ENCODE results near the gene SIGMAR1.

The SIGMAR1 gene

GRCh38 chr9:34637356-34638137, at the start of gene SIGMAR1:
TSS of gene SIGMAR1 (minus strand) at chr9:34637787. CDS start at chr9:34637697, 90 bp downstream.
- peak within 1 kb of the TSS; percentile 65 for H3K4me3 ChIP-seq (ENCODE audit: low read depth, low read length)
- TF ChIP-seq CTCF (IDR thresholded peaks at IDR 0.05; ENCODE audit: low read depth, low read length) = no peak

- no peak for TF ChIP-seq CTCF (IDR thresholded peaks at IDR 0.05; ENCODE audit: low read depth, low read length)
Measured at GRCh38 chr9:34686732-34687131, 49.1 kb upstream of the SIGMAR1 start.

GRCh38 chr9:34686231-34686630, 48.6 kb upstream of the SIGMAR1 start:
- H3K4me3 ChIP-seq (ENCODE audit: low read depth, low read length) = no peak overlapping the region
- no peak for TF ChIP-seq CTCF (IDR thresholded peaks at IDR 0.05; ENCODE audit: low read depth, low read length)

More at GRCh38 chr9:34686732-34687131, 49.1 kb upstream of the SIGMAR1 start:
- H3K4me3 ChIP-seq (ENCODE audit: low read depth, low read length) = no peak overlapping the region

- H3K4me3 ChIP-seq (ENCODE audit: low read depth, low read length) = no peak overlapping the region
- no peak for TF ChIP-seq CTCF (IDR thresholded peaks at IDR 0.05; ENCODE audit: low read depth, low read length)
Measured at GRCh38 chr9:34685591-34685990, 48.0 kb upstream of the SIGMAR1 start.

GRCh38 chr9:34684816-34685215, 47.2 kb upstream of the SIGMAR1 start:
- no peak for TF ChIP-seq CTCF (IDR thresholded peaks at IDR 0.05; ENCODE audit: low read depth, low read length)
- no peak overlapping the region for H3K4me3 ChIP-seq (ENCODE audit: low read depth, low read length)

- TF ChIP-seq CTCF (IDR thresholded peaks at IDR 0.05; ENCODE audit: low read depth, low read length) = no peak
- H3K4me3 ChIP-seq (ENCODE audit: low read depth, low read length) = no peak overlapping the region
Measured at GRCh38 chr9:34684145-34684544, 46.6 kb upstream of the SIGMAR1 start.

GRCh38 chr9:34675869-34676268, 38.3 kb upstream of the SIGMAR1 start:
- TF ChIP-seq CTCF (IDR thresholded peaks at IDR 0.05; ENCODE audit: low read depth, low read length) = no peak
- no peak overlapping the region for H3K4me3 ChIP-seq (ENCODE audit: low read depth, low read length)
